GM20431 (cell line): ENCODE results near the gene PPP2R1B.

Source experiments
- in situ Hi-C: fragments of 300-500 bp; cut with MseI, MboI; formaldehyde crosslinking; loops from one replicate; pipeline ENCODE4 v1.15.0; 2020; ENCODE audit warnings: low sequenced_read_pairs; ENCODE audit not compliant: unreplicated experiment

The PPP2R1B gene

DNA sequence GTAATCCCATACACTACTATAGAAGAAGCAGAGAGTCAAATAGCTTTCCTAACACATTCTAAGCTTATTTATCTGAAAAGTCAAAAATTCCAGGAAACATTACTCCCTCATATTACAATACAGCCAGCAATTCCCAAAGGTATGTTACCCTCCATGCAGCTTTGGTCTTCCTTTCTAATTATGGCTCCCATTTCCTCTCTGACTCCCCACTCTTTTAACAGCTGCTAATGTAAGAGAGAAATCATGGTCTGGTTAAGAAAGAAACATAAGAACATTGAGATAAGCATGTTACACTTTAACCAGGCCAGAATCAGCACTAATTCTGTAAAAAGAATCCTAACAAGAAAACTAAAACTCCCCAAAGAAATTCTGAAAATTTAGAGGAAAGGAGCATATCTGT, 6.8 kb downstream of the PPP2R1B start:
- in situ Hi-C loops = no loop called here

DNA sequence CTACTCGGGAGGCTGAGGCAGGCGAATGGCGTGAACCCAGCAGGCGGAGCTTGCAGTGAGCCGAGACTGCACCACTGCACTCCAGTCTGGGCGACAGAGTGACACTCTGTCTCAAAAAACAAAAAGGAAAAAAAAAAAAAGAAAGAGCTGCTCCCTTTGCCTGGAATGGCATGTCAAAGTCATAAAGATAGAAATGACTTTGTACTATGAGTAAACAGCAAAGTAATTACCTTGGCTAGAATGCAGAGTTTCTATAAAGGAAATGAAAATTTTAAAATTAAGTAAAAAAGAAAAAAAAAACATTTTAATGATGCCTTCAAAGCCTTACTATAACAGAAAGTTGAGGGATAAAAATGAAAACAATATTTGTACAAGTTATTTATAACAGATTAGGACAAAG, 10.1 kb downstream of the PPP2R1B start:
- in situ Hi-C loops = no loop called here

DNA sequence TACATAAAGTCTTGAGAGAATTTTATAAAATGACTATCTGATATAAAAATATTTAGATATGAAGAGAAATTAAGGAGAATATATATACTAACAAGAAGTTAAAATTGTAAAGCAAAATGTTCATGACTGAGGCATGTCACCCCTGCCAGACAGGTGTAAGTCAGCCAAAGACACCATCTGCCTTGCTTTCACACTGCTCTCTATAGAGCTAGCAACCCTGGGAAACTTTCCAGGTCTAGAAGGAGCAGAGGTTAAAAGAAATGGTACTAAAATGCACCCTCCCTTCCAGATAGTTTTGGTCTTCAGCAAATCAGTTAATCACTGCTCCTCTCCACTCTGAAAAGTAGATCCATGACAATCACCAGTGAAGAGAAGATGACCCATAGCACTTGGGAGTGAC, 16.5 kb downstream of the PPP2R1B start:
- in situ Hi-C loops = no loop called here

DNA sequence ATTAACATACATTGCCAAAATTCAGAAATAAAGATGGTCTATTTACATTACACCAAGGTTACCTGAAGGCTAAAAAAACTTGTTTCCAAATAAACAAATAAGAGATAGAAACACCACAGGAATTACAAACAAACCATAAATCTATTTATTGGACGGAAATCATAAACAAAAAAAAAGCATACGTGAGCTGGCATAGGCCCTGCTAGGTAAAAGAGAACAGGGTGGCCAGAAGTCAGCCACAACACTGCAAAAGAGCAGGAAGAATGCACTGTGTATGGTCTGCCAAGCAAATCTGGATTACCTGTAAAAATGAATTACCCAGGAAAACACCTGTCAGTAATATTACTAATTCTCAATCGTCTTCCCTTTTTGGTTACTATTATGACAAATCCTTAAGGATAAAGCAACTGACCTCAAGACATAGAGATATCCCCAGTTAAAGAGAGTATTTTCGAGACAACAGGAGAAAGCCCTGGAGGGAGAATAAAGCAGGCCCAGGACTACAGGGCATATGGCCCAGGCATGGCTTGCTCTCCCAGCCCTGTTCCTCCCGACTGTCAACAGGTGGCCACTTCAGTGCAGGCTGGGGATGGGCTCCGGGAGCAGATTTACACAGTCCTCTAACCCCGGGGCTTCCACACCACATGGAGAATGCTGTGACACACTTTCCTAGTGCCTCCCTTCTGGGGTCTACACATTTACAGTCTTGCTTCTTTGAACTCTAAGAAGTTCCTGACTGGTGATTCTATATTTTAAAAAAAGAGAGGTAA, 18.0 kb downstream of the PPP2R1B start:
- in situ Hi-C loops = no loop called here

DNA sequence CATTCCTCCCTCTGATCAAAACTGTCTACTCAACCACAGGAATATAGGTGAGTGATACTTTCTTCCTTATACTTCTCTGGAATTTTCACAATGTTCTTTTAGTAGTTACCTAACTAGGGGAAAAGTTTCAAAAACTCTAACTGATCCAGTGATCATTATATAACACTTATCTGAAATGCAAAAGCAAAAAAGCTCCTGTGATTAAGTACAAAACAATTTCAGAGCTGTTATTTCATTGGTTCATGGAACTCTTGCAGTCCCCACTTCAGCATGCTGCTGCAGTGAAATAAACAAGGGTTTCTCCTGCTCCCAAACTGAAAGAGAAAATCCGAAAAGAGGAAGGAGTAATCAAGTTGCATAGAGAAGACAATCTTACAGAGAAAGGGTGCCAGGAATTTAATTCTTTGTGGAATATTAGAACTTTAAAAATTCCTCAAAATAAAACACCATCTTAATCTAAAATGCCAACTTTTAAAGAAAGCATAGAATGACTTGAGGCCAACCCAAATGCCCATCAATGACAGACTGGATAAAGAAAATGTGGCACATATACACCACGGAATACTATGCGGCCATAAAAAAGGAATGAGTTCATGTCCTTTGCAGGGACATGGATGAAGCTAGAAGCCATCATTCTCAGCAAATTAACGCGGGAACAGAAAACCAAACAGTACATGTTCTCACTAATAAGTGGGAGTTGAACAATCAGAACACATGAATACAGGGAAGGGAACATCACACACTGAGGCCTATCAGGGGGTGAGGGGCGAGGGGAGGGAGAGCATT, 20.3 kb downstream of the PPP2R1B start:
- in situ Hi-C loops = no loop called here

DNA sequence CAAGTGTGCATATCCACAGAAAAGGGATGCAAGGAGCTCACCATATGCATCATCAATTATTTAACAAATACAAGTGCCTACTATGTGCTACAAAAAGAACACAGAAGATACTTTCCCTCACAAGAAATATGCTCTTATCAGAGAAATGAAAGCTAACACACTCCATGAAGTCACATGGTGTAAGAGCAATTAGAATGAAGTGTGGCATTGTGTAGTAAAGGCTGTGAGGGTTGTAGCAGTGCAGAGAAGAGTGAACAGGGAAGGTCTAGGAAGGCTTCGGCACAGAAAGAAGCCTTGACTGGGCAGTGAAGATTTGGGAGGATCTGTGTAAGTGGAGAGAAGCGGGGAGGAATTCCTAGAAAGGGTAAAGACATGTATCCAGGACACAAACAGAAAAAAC, 22.5 kb downstream of the PPP2R1B start:
- in situ Hi-C loops = no loop called here

DNA sequence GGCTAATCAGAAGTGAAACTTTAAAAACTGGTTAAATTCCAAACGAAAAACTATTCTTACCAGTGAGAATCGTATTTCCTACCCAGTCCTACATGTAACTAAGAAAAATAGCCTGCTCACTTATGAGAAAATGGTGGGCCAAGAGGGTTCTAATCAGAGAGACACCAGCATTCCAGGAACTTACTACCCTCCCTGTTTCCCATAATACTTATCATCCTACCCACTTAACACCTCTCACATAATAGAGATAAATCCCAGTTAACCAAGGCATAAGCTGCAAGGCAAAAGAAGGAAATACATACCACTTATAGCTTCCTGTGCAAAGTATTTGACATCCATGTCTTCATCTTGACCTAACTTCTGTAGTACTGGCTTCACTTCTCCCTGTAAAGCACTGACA, 24.4 kb downstream of the PPP2R1B start:
- in situ Hi-C loops = no loop called here

DNA sequence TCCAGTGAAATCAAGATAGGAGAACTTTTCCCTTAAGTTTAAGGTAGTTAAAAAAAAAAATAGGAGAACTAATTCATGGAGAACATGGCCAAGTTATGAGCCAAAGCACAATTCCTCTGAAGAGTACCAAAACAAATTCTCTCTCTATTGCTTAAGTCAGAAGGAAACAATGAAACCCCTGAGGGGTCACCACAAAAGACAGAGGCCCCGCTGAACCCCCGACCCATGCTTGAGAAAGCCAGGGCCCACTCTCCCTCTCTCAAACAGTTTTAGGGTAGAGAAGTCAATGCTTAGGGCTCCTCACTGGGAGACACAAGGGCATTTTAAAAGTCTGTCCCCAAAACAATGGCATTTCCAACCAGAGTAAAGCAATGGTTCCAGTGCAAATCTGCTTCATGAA, 26.9 kb downstream of the PPP2R1B start:
- in situ Hi-C loops = no loop called here

DNA sequence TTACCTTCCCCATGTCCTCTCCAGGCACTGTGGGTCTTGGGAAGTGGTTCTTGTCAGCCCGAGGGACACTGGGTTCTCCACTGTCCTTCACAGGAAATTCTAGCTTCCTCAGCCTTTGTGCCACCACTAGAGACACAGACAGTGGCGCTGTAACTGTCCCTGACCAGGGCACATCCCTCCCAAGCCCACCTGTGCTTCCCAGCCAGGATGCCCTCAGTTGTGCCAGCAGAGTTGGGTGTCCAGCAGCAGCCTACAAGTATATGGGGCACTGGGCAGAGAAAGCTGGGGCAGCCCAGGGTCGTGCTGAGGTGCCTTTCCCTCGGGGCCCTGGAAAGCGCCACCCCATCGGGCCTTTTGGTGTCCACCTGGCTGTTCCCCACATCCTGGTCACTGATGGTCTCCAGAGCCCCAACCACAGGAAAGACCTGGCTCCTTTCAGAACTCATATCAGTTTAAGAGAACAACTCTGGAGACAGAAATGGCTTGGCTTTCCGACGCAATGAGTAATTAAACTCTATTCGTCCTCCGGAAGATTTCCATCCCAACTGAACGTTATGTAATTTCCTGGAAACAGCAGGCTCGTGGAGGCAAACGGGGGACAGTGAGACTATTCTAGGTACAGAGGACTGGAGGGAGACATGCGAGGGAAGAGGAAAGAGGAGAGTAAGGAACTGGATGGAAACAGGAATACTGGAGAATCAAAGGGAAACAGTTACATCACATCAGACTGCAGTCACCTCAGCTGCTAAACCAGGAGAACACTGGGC, 28.6 kb downstream of the PPP2R1B start:
- in situ Hi-C loops = no loop called here

DNA sequence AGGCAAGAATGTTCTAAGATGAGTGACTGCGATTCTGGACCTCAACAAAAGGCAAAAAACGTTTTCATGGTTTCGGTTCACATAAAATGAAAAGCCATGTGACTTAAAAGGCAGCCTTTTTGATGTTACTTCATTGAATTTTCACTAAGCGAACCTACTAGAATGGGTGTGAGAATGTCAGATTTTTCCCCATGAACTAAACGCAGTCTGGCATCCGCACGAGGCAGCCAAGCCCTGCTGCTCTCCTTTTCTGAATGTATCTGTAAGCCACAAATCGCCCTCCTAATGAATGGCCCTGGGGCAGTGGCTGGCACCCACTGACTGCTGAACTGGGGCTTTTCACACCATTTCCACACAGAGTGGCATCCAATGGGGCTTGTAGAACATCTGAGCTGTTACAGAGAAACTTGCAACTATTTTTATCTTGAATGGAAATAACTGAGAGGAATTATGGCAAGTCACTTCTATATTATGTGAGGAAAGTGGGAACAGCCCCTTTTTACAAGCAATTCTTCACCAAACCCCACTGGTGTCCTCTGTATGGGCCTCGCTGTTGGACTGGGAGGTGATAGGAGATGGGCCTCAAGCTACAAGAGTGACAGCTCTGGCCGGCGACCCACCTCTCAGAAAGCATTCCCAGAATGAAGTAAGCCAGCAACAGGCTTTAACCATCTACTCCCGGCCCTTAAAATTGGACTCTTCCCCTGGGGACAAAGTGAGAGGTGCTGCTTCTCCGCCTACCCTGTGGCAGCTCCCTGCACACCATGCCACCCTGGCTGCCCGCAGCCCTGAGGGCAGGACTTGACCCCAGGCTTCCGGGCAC, 29.4 kb downstream of the PPP2R1B start:
- in situ Hi-C loops = no loop called here

DNA sequence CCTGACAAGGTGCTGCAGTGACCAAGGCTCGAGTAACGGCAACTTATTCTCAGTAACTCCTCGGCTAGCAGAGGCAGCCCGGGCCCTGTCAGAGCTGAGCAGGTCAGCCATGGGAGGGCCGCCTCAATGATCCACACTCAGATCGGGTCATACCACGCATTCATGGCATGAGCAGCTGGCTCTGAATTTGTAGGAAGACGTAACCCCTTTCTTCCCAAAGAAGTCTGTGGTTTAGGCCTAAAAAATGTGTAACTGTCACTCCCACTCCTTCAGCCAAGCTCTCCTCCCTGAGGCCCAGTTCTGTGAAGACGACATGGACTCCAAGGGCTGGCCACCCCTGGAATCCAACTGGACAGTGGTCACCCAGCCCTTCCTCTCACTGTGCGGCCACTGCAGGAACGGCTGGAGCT, 30.0 kb downstream of the PPP2R1B start:
- in situ Hi-C loops = no loop called here

DNA sequence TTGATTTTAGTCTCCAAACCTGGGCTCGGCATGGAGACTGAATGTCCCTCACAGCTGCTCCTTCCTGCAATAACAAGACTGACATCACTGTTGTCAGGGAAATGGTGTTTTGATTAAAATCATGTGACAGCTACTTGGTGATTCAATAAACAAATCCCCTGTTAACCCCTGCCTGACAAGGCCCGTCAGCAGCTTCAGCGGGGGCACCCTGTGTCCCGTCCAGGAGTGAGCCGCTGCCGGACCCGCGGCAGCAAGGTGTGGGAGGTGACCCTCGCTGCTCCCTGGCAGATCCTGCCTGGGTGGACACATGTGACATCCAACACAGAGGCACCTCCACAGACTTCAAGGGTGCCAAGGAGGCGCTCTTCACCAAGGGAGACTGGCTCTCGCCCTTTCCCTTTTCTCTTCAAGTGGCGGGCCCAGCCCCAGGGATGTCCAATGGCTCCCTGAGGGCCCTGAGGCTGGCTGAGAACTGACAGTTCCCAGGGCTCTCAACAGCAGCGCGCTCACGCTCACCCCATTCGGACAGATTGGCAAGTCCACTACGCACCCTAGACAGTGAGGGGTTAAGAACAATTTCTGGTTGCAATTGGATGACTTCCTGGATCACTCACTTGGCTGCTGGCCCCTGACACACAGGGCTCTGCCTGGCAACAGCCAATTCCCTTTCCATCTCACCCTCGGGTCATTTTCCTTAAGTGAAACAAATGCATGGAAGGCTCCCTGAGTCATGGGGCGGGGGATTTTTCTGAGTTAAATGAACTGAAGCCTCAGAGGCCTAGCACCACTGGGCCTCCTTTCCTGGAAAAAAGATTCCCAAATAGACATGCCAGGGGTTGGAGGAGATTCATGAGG, 30.7 kb downstream of the PPP2R1B start:
- in situ Hi-C loops = no loop called here

DNA sequence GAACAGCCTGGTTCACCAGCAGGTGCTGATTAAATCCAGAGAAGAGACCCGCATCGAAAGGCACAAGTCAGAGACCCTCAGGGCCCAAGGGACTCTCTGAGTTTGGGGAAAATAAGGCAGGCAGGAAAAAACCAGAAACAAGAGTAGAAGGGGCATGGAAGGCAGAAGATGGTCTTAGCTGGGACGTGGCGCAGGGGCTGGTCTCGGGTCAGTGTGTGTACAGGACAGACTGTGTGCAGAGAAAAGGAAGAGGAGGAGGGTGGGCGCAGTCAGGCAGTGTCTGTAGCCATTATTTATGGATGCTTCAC, 31.3 kb downstream of the PPP2R1B start:
- in situ Hi-C loops = no loop called here

DNA sequence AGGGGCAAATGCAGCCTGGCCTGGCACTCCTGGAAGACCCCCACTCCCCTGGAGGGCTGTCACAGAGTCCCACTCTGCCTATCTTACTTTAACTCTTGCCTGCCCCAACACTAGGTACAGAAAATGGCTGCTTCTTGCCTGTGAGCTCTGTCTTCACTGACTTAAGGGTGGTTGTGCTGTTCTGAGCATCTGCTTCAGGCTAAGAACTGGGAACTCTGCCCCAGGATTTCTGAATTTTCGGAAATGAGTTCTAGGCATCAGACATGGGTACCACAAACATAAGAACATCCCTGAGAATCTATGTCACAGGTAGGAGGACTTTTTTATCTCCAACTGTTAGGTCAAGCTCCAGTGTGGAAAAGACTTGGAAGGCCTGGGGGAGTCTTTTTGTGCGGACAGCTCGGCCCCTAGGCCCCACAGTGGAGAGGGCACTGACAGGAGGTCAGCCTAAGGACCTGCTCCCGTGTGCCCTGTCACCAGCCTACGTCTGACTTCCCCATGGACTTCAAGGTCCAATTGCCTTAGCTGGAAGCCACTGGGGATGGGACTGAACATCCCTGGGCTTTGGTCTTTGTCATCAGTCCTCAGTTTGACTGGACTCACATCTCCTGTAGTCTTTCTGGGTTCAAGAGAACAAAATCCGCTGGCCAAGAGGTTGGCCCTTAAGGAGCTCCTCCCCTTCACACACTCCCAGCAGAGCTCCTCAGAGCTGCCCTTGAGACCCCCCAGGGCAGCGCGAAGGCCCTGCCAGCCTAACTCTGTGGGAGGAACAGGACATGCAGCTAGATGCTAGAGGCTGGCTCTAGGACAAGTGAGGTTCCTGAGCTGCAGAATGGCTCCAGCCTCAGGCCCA, 31.9 kb downstream of the PPP2R1B start:
- in situ Hi-C loops = no loop called here

DNA sequence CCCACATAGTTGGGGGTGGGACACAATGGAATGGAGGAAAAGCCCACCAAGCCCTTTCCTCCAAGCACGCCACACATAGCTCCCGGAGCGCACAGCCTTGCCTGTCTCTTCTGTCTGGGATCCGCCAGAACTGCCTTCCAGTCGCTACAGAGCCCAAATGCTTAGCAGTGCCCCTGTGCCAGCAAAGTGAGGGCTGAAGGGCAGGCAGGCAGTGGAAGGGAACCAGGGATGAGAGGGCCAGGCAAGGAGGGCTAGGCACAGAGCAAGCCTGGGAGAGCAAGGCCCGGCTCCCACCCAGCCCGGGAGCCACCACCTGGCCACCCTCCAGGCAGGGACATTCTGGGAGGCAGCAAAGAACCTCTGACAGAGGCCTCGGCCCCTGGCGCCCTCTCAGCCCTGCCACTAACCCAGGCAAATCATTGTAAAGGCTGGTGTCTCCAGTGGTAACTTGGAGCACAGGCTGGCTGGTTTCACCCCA, 32.5 kb downstream of the PPP2R1B start:
- in situ Hi-C loops = no loop called here

DNA sequence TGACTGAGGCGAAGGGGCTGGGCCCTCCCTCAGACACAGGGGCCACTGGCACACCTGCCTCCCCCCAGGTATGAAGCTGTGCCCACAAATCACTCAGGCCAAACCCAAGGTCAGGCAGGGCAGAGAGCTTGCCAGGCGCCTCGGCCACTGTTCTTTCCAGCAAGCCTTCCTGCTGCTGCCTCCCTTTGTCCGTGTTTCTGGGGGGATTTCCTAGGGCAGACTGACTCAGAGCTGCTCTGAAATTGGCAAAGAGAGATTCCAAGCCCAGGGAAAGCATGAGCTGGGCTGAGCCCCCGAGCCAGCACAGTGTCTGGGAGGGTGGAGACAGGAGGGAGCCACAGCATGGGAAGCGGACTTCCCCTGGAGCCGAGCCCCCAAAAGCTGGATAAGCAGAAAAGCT, 33.2 kb downstream of the PPP2R1B start:
- in situ Hi-C loops = no loop called here

DNA sequence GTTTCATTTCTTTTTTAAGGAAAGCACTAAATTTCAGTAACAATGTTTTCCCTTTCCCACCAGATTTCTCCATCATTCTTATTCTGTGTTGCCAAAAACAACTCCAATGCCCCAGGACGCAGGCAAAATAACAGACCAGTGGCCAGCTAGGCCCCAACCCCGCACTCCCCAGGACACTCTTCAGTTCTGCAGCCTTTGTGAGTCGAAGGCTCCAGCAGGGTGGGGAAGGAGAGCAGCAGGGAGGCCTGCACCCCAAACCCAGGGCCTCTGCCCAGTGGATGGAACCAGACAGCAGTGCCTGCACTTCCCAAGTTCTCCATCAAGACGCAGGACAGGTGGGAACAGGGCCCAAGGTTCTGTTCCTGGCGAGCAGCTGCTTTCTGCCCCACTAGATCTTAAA, 34.4 kb downstream of the PPP2R1B start:
- in situ Hi-C loops = no loop called here

DNA sequence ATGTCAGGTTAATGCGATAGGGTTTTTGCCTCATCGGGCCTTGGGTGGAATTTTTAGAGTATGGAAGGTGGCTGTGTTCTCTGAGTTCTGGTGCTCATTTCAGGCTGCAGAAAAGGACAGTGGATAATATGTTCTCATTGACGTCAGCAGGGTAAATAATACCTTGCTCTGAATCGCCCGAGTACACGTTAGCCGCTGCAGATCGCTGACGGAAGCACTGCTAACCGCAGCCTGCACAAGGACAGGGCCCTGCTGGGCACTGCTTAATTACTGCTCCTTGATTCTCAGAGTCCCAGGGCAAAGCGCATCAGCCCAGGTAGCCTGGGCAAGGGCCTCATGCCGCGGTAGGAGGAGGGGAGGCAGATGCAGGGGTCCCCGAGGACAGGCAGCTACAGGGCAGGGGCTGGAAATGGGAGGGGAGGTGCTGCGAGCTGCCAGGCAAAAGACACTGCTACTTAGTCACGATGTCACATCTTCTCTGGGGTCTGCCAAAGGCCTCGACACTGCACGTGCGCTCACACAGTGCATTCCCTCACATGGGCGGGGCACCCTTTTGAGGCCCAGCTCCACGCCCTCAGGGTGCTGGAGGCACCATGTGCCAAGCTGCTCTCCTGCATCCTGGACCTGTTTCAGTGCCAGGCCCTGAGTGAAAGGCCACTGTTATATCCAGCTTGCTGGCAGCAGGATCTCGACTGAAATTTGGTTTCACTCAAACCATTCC, 35.2 kb downstream of the PPP2R1B start:
- in situ Hi-C loops = no loop called here
